ENCODE measurements around the gene PGGHG.
"Not testable (repeated sequence)": the region's sequence is repeated elsewhere in the genome, so short reads cannot be mapped to it uniquely, and the experiment has no call there.

The PGGHG gene

GRCh38 chr11:329886-330253, 40.9 kb downstream of the PGGHG start:
- DNase-seq (ENCODE audit: low read depth, low spot score), result no peak

- DNase-seq (ENCODE audit: low read depth, low spot score), result no peak
Observed at GRCh38 chr11:330307-330693, 41.4 kb downstream of the PGGHG start.

- DNase-seq (ENCODE audit: low read depth, low spot score), result no peak
Observed at GRCh38 chr11:330694-331357, 41.9 kb downstream of the PGGHG start.

GRCh38 chr11:331358-332060, 42.6 kb downstream of the PGGHG start:
- DNase-seq (ENCODE audit: low read depth, low spot score), result no peak

- DNase-seq (ENCODE audit: low read depth, low spot score), result no peak
Observed at GRCh38 chr11:332651-333480, 43.9 kb downstream of the PGGHG start.

- not testable (repeated sequence) for DNase-seq (ENCODE audit: low read depth, low spot score)
Observed at GRCh38 chr11:333616-334263, 44.8 kb downstream of the PGGHG start.

- DNase-seq (ENCODE audit: low read depth, low spot score), result no peak
Observed at GRCh38 chr11:334264-334994, 45.5 kb downstream of the PGGHG start.

GRCh38 chr11:335779-336658, 47.1 kb downstream of the PGGHG start:
- no peak for DNase-seq (ENCODE audit: low read depth, low spot score)

GRCh38 chr11:336659-337198, 47.8 kb downstream of the PGGHG start:
- no peak for DNase-seq (ENCODE audit: low read depth, low spot score)

- DNase-seq (ENCODE audit: low read depth, low spot score), result no peak
Observed at GRCh38 chr11:337711-338110, 48.8 kb downstream of the PGGHG start.

- no peak for DNase-seq (ENCODE audit: low read depth, low spot score)
Observed at GRCh38 chr11:339963-340362, 51.0 kb downstream of the PGGHG start.

- DNase-seq (ENCODE audit: low read depth, low spot score), result no peak
Observed at GRCh38 chr11:340539-341512, 51.9 kb downstream of the PGGHG start.

- no peak for DNase-seq (ENCODE audit: low read depth, low spot score)
Observed at GRCh38 chr11:342328-342727, 53.4 kb downstream of the PGGHG start.

- DNase-seq (ENCODE audit: low read depth, low spot score), result no peak
Observed at GRCh38 chr11:344836-345578, 56.1 kb downstream of the PGGHG start.
